Neural cell (in vitro differentiated cells): ENCODE measurements around the gene NKD1. TPM values are rescaled to one million over a fixed set of nuclear protein-coding genes. Genes with fewer than 3 reads are reported as not detected.

ENCODE experiments used
- H2AFZ ChIP-seq: fragments of 200-600, 300-800 bp; sonication (generic), shearing (Covaris generic); 2 replicates; pipeline ENCODE4 v1.6.0; 2014; ENCODE audit warnings: low read depth, mild to moderate bottlenecking, antibody characterized with exemption, low read length, moderate library complexity
- H3F3A ChIP-seq: fragments of 200-600 bp; shearing (Covaris generic); 2 replicates; pipeline ENCODE4 v1.6.1; 2016; ENCODE audit warnings: mild to moderate bottlenecking, moderate library complexity, mixed read lengths, antibody characterized with exemption, low read length; ENCODE audit not compliant: insufficient read depth, poor library complexity, severe bottlenecking
- H3K27ac ChIP-seq: fragments of 200-600, 300-800 bp; sonication (generic), shearing (Covaris generic); 2 replicates; pipeline ENCODE4 v1.5.1; 2014; ENCODE audit warnings: mild to moderate bottlenecking, low read length, moderate library complexity
- H3K27me3 ChIP-seq: fragments of 300-800, 200-600 bp; sonication (generic), shearing (Covaris generic); 2 replicates; pipeline ENCODE4 v1.6.0; 2014; ENCODE audit warnings: mild to moderate bottlenecking, low read depth, low read length, moderate library complexity; ENCODE audit not compliant: insufficient read depth
- H3K36me3 ChIP-seq: fragments of 300-800, 200-600 bp; sonication (generic), shearing (Covaris generic); 2 replicates; pipeline ENCODE4 v1.5.1; 2014; ENCODE audit warnings: mild to moderate bottlenecking, antibody characterized with exemption, low read length, moderate library complexity; ENCODE audit not compliant: insufficient read depth
- H3K4me2 ChIP-seq: fragments of 300-800, 200-600 bp; sonication (generic), shearing (Covaris generic); 2 replicates; pipeline ENCODE4 v1.6.0; 2014; ENCODE audit warnings: mild to moderate bottlenecking, low read length
- H3K4me3 ChIP-seq: fragments of 300-800, 200-600 bp; sonication (generic), shearing (Covaris generic); 2 replicates; pipeline ENCODE4 v1.5.1; 2014; ENCODE audit warnings: mild to moderate bottlenecking, low read length, moderate library complexity
- H3K79me2 ChIP-seq: fragments of 200-600 bp; shearing (Covaris generic); replicated peaks from 2 replicates; pipeline ENCODE4 v1.6.0; 2014; ENCODE audit warnings: mild to moderate bottlenecking, low read length, moderate library complexity; ENCODE audit not compliant: insufficient read depth
- H3K9ac ChIP-seq: fragments of 300-800, 200-600 bp; sonication (generic), shearing (Covaris generic); 2 replicates; pipeline ENCODE4 v1.6.1; 2016; ENCODE audit warnings: mild to moderate bottlenecking, low read length, mixed read lengths
- H3K9me2 ChIP-seq: fragments of 200-600 bp; shearing (Covaris generic); 2 replicates; pipeline ENCODE4 v1.6.1; 2016; ENCODE audit warnings: mild to moderate bottlenecking, low read length, mixed read lengths; ENCODE audit not compliant: insufficient read depth
- H3K9me3 ChIP-seq: fragments of 200-600, 300-800 bp; sonication (generic), shearing (Covaris generic); 2 replicates; pipeline ENCODE4 v1.6.1; 2016; ENCODE audit warnings: mild to moderate bottlenecking, mixed run types, low read length, moderate library complexity, mixed read lengths
- H4K20me1 ChIP-seq: fragments of 200-600 bp; shearing (Covaris generic); 2 replicates; pipeline ENCODE4 v1.6.1; 2016; ENCODE audit warnings: mild to moderate bottlenecking, mixed run types; ENCODE audit not compliant: insufficient read depth
- EP300 ChIP-seq: fragments of 450-650 bp; conservative IDR thresholded peaks from 2 replicates; pipeline ENCODE4 v1.6.1; 2014; ENCODE audit warnings: antibody characterized with exemption, mild to moderate bottlenecking, moderate library complexity; ENCODE audit not compliant: poor library complexity, severe bottlenecking
- EZH2 ChIP-seq: fragments of 200-600, 300-800 bp; shearing (Covaris generic), sonication (generic); IDR thresholded peaks from 2 replicates; pipeline ENCODE4 v1.6.1; 2014; ENCODE audit warnings: antibody characterized with exemption, low read length, borderline replicate concordance, mild to moderate bottlenecking; ENCODE audit not compliant: insufficient read depth, poor library complexity, severe bottlenecking
- MXI1 ChIP-seq: fragments of 450-650 bp; conservative IDR thresholded peaks from 2 replicates; pipeline ENCODE4 v1.6.1; 2014; ENCODE audit warnings: antibody characterized with exemption, mild to moderate bottlenecking; ENCODE audit not compliant: poor library complexity, severe bottlenecking
- POLR2AphosphoS5 ChIP-seq: IDR thresholded peaks from 2 replicates; pipeline ENCODE4 v1.6.1; 2012
- RAD21 ChIP-seq: fragments of 450-650 bp; conservative IDR thresholded peaks from 2 replicates; pipeline ENCODE4 v1.6.1; 2014; ENCODE audit warnings: antibody characterized with exemption, mild to moderate bottlenecking, moderate library complexity
- REST ChIP-seq: IDR thresholded peaks from 2 replicates; pipeline ENCODE4 v1.6.1; 2012; ENCODE audit warnings: borderline replicate concordance
- SMC3 ChIP-seq: fragments of 450-650 bp; conservative IDR thresholded peaks from 2 replicates; pipeline ENCODE4 v1.6.1; 2014; ENCODE audit warnings: antibody characterized with exemption, mild to moderate bottlenecking, moderate library complexity; ENCODE audit not compliant: poor library complexity
- TAF1 ChIP-seq: IDR thresholded peaks from 2 replicates; pipeline ENCODE4 v1.6.1; 2012; ENCODE audit warnings: low read depth
- polyA plus RNA-seq: library from polyadenylated mRNA; depleted of rRNA; stranded (reverse); fragments of >200 nt; gene quantifications from 2 replicates; pipeline ENCODE4 v1.2.3, GENCODE V29; 2014
- TF ChIP-seq, protein P1 (sequence below): fragments of 450-650 bp; IDR thresholded peaks from 2 replicates; pipeline ENCODE4 v1.5.1; 2014; ENCODE audit warnings: antibody characterized with exemption, mild to moderate bottlenecking, moderate library complexity; ENCODE audit not compliant: poor library complexity, severe bottlenecking

Gene NKD1
- polyA plus RNA-seq, 1 donor from 2014 or later = 1.1 TPM

GRCh38 chr16:50676684-50677225 lies 128.6 kb downstream of the NKD1 start:
- H3K27me3 ChIP-seq = no peaks in the 10 kb centered on the region
- H3K27ac ChIP-seq = no peak overlapping the region
- H3F3A ChIP-seq = no peaks in the 10 kb centered on the region
- no peak overlapping the region for H2AFZ ChIP-seq
- TF ChIP-seq EZH2 = no peak
- TF ChIP-seq REST = no peak
- no peak for TF ChIP-seq SMC3
- no peak for TF ChIP-seq RAD21
- TF ChIP-seq POLR2AphosphoS5 = no peak
- no peak for TF ChIP-seq EP300
- no peak for TF ChIP-seq MXI1
- TF ChIP-seq TAF1 = no peak
- TF ChIP-seq, protein P1, sequence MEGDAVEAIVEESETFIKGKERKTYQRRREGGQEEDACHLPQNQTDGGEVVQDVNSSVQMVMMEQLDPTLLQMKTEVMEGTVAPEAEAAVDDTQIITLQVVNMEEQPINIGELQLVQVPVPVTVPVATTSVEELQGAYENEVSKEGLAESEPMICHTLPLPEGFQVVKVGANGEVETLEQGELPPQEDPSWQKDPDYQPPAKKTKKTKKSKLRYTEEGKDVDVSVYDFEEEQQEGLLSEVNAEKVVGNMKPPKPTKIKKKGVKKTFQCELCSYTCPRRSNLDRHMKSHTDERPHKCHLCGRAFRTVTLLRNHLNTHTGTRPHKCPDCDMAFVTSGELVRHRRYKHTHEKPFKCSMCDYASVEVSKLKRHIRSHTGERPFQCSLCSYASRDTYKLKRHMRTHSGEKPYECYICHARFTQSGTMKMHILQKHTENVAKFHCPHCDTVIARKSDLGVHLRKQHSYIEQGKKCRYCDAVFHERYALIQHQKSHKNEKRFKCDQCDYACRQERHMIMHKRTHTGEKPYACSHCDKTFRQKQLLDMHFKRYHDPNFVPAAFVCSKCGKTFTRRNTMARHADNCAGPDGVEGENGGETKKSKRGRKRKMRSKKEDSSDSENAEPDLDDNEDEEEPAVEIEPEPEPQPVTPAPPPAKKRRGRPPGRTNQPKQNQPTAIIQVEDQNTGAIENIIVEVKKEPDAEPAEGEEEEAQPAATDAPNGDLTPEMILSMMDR = no peak
- no peaks in the 10 kb centered on the region for H3K79me2 ChIP-seq
- no peak overlapping the region for H3K4me3 ChIP-seq
- H4K20me1 ChIP-seq = no peaks in the 10 kb centered on the region
- H3K9ac ChIP-seq = no peak overlapping the region
- H3K9me2 ChIP-seq = no peaks in the 10 kb centered on the region
- H3K4me2 ChIP-seq = no peak overlapping the region
- no peaks in the 10 kb centered on the region for H3K36me3 ChIP-seq
- H3K9me3 ChIP-seq = peaks cover 3% of the 10 kb centered on the region

GRCh38 chr16:50677351-50677750 lies 129.2 kb downstream of the NKD1 start:
- H2AFZ ChIP-seq = no peak overlapping the region
- H3K79me2 ChIP-seq = no peaks in the 10 kb centered on the region
- no peak overlapping the region for H3K4me3 ChIP-seq
- H3F3A ChIP-seq = no peaks in the 10 kb centered on the region
- H4K20me1 ChIP-seq = no peaks in the 10 kb centered on the region
- H3K27me3 ChIP-seq = no peaks in the 10 kb centered on the region
- TF ChIP-seq SMC3 = no peak
- no peak for TF ChIP-seq TAF1
- TF ChIP-seq RAD21 = no peak
- no peak for TF ChIP-seq MXI1
- no peak for TF ChIP-seq EZH2
- TF ChIP-seq EP300 = no peak
- TF ChIP-seq POLR2AphosphoS5 = no peak
- TF ChIP-seq, protein P1 = no peak
- no peak for TF ChIP-seq REST
- no peak overlapping the region for H3K4me2 ChIP-seq
- H3K27ac ChIP-seq = no peak overlapping the region
- no peak overlapping the region for H3K9ac ChIP-seq
- no peaks in the 10 kb centered on the region for H3K36me3 ChIP-seq
- H3K9me3 ChIP-seq = no peaks in the 10 kb centered on the region
- no peaks in the 10 kb centered on the region for H3K9me2 ChIP-seq
